Measurements from ENCODE around the gene HSD17B12. TPM values are rescaled to one million over a fixed set of nuclear protein-coding genes. Genes with fewer than 3 reads are reported as not detected.
A peak's percentile ranks its signal among the peaks of the same experiment; 100 is the strongest.
"Not testable (repeated sequence)": the region's sequence is repeated elsewhere in the genome, so short reads cannot be mapped to it uniquely, and the experiment has no call there.

HSD17B12 gene
- total and polyA plus RNA-seq, 2 experiments from 2014 or later, result 128 to 168 TPM

DNA sequence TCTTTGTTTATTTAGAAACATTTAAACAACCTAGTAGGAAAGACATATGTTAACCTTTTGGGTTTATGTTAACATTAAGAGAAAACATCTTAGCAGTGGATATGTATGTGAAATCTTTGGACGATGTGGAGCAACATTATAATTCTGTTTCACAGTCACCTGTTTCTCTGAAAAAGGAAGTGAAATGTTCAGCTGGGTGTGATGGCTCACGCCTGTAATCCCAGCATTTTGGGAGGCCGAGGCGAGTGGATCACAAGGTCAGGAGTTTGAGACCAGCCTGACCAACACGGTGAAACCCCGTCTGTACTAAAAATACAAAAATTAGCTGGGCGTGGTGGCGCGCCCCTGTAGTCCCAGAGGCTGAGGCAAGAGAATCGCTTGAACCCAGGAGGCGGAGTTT, 1.5 kb downstream of the HSD17B12 start:
- H3K27ac Mint-ChIP-seq, result peak overlapping the region; percentile 99
- not testable (repeated sequence) for H3K27me3 ChIP-seq (ENCODE audit: insufficient read depth); ATAC-seq; H4K20me1 ChIP-seq (replicated peaks; ENCODE audit: insufficient read depth); H2AFZ ChIP-seq; H3K9me2 ChIP-seq (ENCODE audit: insufficient read depth); H3F3A ChIP-seq (replicated peaks; ENCODE audit: low read depth); H3K36me3 ChIP-seq (ENCODE audit: insufficient read depth); H3K27ac ChIP-seq (ENCODE audit: low read depth); DNase-seq (ENCODE audit: low spot score)
- peaks cover 47% of the 10 kb centered on the region for H3K4me1 ChIP-seq (ENCODE audit: insufficient read depth)
- H3K4me1 Mint-ChIP-seq, result peaks cover 37% of the 10 kb centered on the region
- peak overlapping the region; percentile 98 for H3K4me3 Mint-ChIP-seq
- peak overlapping the region; percentile 94 for H3K4me3 ChIP-seq
- H3K27me3 Mint-ChIP-seq (ENCODE audit: insufficient read depth, low read depth, poor library complexity), result peaks cover 11% of the 10 kb centered on the region
- peaks cover 64% of the 10 kb centered on the region for H3K79me2 ChIP-seq (replicated peaks; ENCODE audit: insufficient read depth)
- H3K4me2 ChIP-seq, result peak overlapping the region; percentile 93
- peaks cover 20% of the 10 kb centered on the region for H3K9me3 Mint-ChIP-seq
- H3K36me3 Mint-ChIP-seq (ENCODE audit: low read depth), result peaks cover 42% of the 10 kb centered on the region

- H3K4me3 Mint-ChIP-seq, result 0 out of 3 replicates have a peak overlapping the region, but pooled peaks have one; percentile 25
- H3K79me2 ChIP-seq (replicated peaks; ENCODE audit: insufficient read depth), result peaks cover 96% of the 10 kb centered on the region
- 0 out of 2 replicates have a peak overlapping the region, but pooled peaks have one; percentile 10 for H3K4me3 ChIP-seq
Observed at GRCh38 chr11:43685440-43685839, 4.9 kb downstream of the HSD17B12 start.

More at GRCh38 chr11:43685440-43685839, 4.9 kb downstream of the HSD17B12 start:
- Mint-ChIP-seq H3K36me3 (ENCODE audit: low read depth) (peaks cover 44% of the 10 kb centered on the region), H3K27me3 (ENCODE audit: insufficient read depth, low read depth, poor library complexity) (peaks cover 5% of the 10 kb centered on the region), H3K9me3 (no peaks in the 10 kb centered on the region), H3K4me1 (peaks cover 43% of the 10 kb centered on the region), H3K27ac (no peak overlapping the region)
- DNase-seq (ENCODE audit: low spot score), result no peak
- Histone ChIP-seq H3K9me2 (ENCODE audit: insufficient read depth) (no peaks in the 10 kb centered on the region), H3F3A (replicated peaks; ENCODE audit: low read depth) (0 out of 2 replicates have a peak, but pooled peaks cover 3% of the 10 kb centered on the region), H3K27ac (ENCODE audit: low read depth) (no peak overlapping the region), H3K36me3 (ENCODE audit: insufficient read depth) (no peaks in the 10 kb centered on the region), H4K20me1 (replicated peaks; ENCODE audit: insufficient read depth) (peaks cover 21% of the 10 kb centered on the region), H3K27me3 (ENCODE audit: insufficient read depth) (no peaks in the 10 kb centered on the region), H2AFZ (no peak overlapping the region), H3K4me2 (peak overlapping the region; percentile 64), H3K4me1 (ENCODE audit: insufficient read depth) (peaks cover 61% of the 10 kb centered on the region)
- ATAC-seq, result no peak
- peak in 1 of 2 experiments; percentile 24; a peak in 1 of 4 replicates for TF ChIP-seq CTCF (conservative IDR thresholded peaks at IDR 0.05; ENCODE audit: low read depth in 2 of 2)
- TF ChIP-seq STAT1 (IDR thresholded peaks at IDR 0.05; ENCODE audit: unreplicated experiment), result no peak
- TF ChIP-seq EZH2phosphoT487 (IDR thresholded peaks at IDR 0.05; ENCODE audit: unreplicated experiment), result no peak
- no peak for TF ChIP-seq REST (IDR thresholded peaks at IDR 0.05; ENCODE audit: unreplicated experiment)

Measured in GM23338 (cell line).